SH-SY5Y (cell line): ENCODE measurements around the gene OVOL3.

Experiments
- GATA2 ChIP-seq: IDR thresholded peaks from 2 replicates; pipeline ENCODE4 v1.6.1; 2011; ENCODE audit warnings: mild to moderate bottlenecking, low read depth, low read length
- GATA3 ChIP-seq: IDR thresholded peaks from 2 replicates; pipeline ENCODE4 v1.6.1; 2011; ENCODE audit warnings: low read depth, mild to moderate bottlenecking, low read length, moderate library complexity

The OVOL3 gene

DNA sequence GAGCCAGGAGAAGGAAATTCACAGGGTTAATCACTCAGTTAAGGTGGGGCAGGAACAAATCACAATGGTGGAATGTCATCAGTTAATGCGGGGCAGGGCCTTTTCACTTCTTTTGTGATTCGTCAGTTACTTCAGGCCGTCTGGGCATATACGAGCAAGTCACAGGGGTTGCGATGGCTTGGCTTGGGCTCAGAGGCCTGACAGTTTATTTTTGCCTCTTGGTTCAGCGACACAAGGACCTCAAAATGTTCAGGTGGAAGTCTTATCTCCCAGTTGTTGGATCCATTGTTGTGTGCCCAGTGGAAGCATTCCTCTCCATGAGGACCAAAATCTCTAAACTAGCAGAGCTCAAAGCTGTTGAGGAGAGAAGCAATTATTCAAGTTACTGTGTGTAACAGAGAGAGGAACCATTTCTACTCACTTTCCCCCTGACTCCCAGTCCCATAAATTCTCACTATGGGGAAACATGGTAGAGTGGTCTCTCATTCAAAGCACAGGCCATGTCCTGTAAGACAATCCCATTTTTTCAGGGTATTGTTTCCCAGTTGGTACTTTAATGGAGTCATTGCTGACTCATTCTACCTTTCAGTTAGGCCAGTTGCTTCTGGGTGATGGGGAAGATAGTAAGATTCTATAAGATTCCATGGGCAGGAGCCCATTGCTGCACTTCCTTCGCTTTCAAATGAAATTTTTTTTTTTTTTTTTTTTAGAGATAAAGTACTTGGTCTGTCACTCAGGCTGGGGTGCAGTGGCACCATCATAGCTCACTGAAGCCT is 50.1 kb downstream of the OVOL3 start:
- no peak for TF ChIP-seq GATA3
- no peak for TF ChIP-seq GATA2
